MM.1S (cell line): ENCODE measurements around the gene ENOX1.

ENCODE experiments used
- DNase-seq: peaks from one replicate; pipeline ENCODE4 v3.0.0-alpha.2; 2015
- H2AFZ ChIP-seq: fragments of 300-600 bp; sonication (generic); 2 replicates; pipeline ENCODE4 v1.6.0; 2016; ENCODE audit warnings: antibody characterized with exemption, low read length
- H3F3A ChIP-seq: fragments of 300-600 bp; sonication (generic); 2 replicates; pipeline ENCODE4 v1.6.1; 2016; ENCODE audit warnings: mild to moderate bottlenecking, antibody characterized with exemption, low read length, moderate library complexity, mixed read lengths; ENCODE audit not compliant: insufficient read depth
- H3K27ac ChIP-seq: fragments of 300-600 bp; sonication (generic); 2 replicates; pipeline ENCODE4 v1.5.1; 2016; ENCODE audit warnings: mild to moderate bottlenecking, low read length
- H3K27me3 ChIP-seq: fragments of 300-600 bp; sonication (generic); replicated peaks from 2 replicates; pipeline ENCODE4 v1.6.0; 2016; ENCODE audit warnings: low read length; ENCODE audit not compliant: insufficient read depth
- H3K36me3 ChIP-seq: fragments of 300-600 bp; sonication (generic); replicated peaks from 2 replicates; pipeline ENCODE4 v1.6.1; 2016; ENCODE audit warnings: mild to moderate bottlenecking, low read length, mixed read lengths; ENCODE audit not compliant: insufficient read depth
- H3K4me1 ChIP-seq: fragments of 300-600 bp; sonication (generic); 2 replicates; pipeline ENCODE4 v1.6.1; 2016; ENCODE audit warnings: low read length, mixed read lengths
- H3K4me2 ChIP-seq: fragments of 300-600 bp; sonication (generic); 2 replicates; pipeline ENCODE4 v1.6.0; 2016; ENCODE audit warnings: low read depth, low read length
- H3K4me3 ChIP-seq: fragments of 300-600 bp; sonication (generic); 2 replicates; pipeline ENCODE4 v1.5.1; 2016; ENCODE audit warnings: low read length, mixed read lengths
- H3K79me2 ChIP-seq: fragments of 300-600 bp; sonication (generic); 2 replicates; pipeline ENCODE4 v1.6.1; 2016; ENCODE audit warnings: mixed run types, low read length, mixed read lengths
- H3K9ac ChIP-seq: fragments of 300-600 bp; sonication (generic); 2 replicates; pipeline ENCODE4 v1.6.1; 2016; ENCODE audit warnings: low read length, mixed read lengths
- H3K9me2 ChIP-seq: fragments of 300-600 bp; sonication (generic); replicated peaks from 2 replicates; pipeline ENCODE4 v1.6.1; 2016; ENCODE audit warnings: mild to moderate bottlenecking, low read length, mixed read lengths; ENCODE audit not compliant: insufficient read depth
- H3K9me3 ChIP-seq: fragments of 300-600 bp; sonication (generic); replicated peaks from 2 replicates; pipeline ENCODE4 v1.6.1; 2016; ENCODE audit warnings: mild to moderate bottlenecking, low read length, mixed read lengths; ENCODE audit not compliant: insufficient read depth
- H4K20me1 ChIP-seq: fragments of 300-600 bp; sonication (generic); 2 replicates; pipeline ENCODE4 v1.6.1; 2016; ENCODE audit warnings: mild to moderate bottlenecking, low read length, moderate library complexity, mixed read lengths; ENCODE audit not compliant: insufficient read depth
- EZH2 ChIP-seq: fragments of 300-600 bp; sonication (generic); optimal IDR thresholded peaks from 2 replicates; pipeline ENCODE3; 2017; ENCODE audit warnings: low read depth, mild to moderate bottlenecking, antibody characterized with exemption, low read length, mixed read lengths
- EZH2phosphoT487 ChIP-seq: fragments of 300-600 bp; sonication (generic); IDR thresholded peaks from 2 replicates; pipeline ENCODE4 v1.6.1; 2018; ENCODE audit warnings: antibody characterized with exemption, low read length
- TF ChIP-seq, protein P1 (sequence below): fragments of 300-600 bp; sonication (generic); IDR thresholded peaks from 2 replicates; pipeline ENCODE4 v1.5.1; 2016; ENCODE audit warnings: antibody characterized with exemption, low read length, mixed read lengths

ENOX1 gene

DNA sequence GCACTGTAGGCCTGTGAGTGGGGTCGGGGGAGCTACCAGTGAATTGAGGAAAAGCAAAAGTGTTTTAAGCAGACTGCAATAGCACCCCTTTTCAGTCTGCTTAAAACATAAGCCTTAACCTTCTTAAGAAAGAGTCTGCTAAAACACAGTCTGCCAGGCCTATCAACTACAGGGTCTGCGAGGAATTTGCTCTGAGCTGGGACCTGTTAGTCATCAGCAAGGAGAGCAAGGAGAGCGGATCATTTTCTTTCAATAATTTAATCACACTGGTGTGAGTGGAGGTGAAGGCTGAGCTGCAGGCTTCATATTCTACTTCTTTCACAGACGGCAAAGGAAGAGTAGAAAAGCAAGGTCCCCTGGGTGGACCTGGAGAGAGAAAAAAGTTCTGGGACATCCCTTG lies 342.7 kb downstream of the ENOX1 start:
- Histone ChIP-seq H3K4me2 (no peak overlapping the region), H3K9me2 (no peaks in the 10 kb centered on the region), H3K9ac (no peak overlapping the region), H3K36me3 (no peaks in the 10 kb centered on the region), H3K4me1 (no peaks in the 10 kb centered on the region), H3K9me3 (no peaks in the 10 kb centered on the region), H3K27me3 (no peaks in the 10 kb centered on the region), H3K79me2 (no peaks in the 10 kb centered on the region), H2AFZ (no peak overlapping the region), H3F3A (no peaks in the 10 kb centered on the region), H4K20me1 (no peaks in the 10 kb centered on the region), H3K27ac (no peak overlapping the region), H3K4me3 (no peak overlapping the region)
- no peak for DNase-seq
- TF ChIP-seq EZH2phosphoT487 (no peak), EZH2 (no peak)
- TF ChIP-seq, protein P1, sequence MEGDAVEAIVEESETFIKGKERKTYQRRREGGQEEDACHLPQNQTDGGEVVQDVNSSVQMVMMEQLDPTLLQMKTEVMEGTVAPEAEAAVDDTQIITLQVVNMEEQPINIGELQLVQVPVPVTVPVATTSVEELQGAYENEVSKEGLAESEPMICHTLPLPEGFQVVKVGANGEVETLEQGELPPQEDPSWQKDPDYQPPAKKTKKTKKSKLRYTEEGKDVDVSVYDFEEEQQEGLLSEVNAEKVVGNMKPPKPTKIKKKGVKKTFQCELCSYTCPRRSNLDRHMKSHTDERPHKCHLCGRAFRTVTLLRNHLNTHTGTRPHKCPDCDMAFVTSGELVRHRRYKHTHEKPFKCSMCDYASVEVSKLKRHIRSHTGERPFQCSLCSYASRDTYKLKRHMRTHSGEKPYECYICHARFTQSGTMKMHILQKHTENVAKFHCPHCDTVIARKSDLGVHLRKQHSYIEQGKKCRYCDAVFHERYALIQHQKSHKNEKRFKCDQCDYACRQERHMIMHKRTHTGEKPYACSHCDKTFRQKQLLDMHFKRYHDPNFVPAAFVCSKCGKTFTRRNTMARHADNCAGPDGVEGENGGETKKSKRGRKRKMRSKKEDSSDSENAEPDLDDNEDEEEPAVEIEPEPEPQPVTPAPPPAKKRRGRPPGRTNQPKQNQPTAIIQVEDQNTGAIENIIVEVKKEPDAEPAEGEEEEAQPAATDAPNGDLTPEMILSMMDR = no peak

DNA sequence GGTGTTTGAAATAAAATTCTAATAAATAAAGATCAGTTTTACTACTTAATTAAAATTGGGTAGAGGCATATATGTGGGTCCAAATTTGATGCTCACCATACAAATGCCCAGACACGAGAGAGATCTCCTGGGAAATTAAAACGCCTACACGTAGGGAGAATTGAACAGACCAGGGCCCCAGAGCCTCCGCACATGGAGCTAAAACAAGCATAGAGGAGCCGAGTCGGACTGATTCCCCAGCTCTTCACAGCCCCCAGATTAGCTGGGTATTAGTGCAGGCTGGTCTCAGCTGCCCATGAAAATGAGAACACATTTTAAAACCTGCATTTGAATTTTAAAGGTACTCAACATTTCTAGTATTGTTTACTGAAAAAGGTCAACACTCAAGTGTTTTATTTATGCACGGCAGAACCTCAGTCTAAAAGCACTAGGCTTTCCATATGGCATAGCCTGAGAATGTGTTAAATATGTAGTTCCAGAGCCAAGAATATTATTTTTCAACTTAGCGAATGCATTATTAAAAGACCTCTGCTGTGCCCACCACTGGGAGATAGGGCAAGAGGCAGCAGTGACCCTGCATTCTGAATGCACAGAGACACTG lies 344.8 kb downstream of the ENOX1 start:
- no peaks in the 10 kb centered on the region for H3F3A ChIP-seq
- no peaks in the 10 kb centered on the region for H3K36me3 ChIP-seq
- H3K79me2 ChIP-seq = no peaks in the 10 kb centered on the region
- H2AFZ ChIP-seq = no peak overlapping the region
- H3K27me3 ChIP-seq = no peaks in the 10 kb centered on the region
- no peak overlapping the region for H3K4me3 ChIP-seq
- no peaks in the 10 kb centered on the region for H3K4me1 ChIP-seq
- no peak overlapping the region for H3K27ac ChIP-seq
- no peak overlapping the region for H3K4me2 ChIP-seq
- no peaks in the 10 kb centered on the region for H3K9me2 ChIP-seq
- no peak overlapping the region for H3K9ac ChIP-seq
- TF ChIP-seq EZH2 (no peak), EZH2phosphoT487 (no peak)
- TF ChIP-seq, protein P1 = no peak
- DNase-seq = no peak
- no peaks in the 10 kb centered on the region for H3K9me3 ChIP-seq
- H4K20me1 ChIP-seq = no peaks in the 10 kb centered on the region

DNA sequence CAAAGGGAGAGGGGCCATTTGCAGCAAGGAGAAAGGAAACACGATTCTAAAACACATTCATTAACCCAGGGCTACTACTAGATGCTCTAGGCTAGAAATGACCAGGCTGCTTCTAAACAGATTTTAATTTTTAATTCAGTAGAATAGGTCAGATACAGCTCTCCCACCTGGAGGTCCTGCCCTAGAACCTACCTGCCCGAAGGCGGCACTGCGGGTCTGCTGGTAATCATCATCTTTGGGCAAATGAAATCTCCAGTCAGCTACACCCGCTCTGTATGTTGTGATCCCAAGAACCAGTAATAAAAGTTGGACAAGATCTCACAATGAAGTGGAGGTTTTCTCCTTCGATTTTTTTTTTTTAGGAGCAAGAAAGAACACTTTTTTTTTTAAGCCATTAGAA lies 345.3 kb downstream of the ENOX1 start:
- Histone ChIP-seq H3K79me2 (no peaks in the 10 kb centered on the region), H2AFZ (no peak overlapping the region), H3K27ac (no peak overlapping the region), H3K9ac (no peak overlapping the region), H3K9me2 (no peaks in the 10 kb centered on the region), H3K27me3 (no peaks in the 10 kb centered on the region), H4K20me1 (no peaks in the 10 kb centered on the region), H3K36me3 (no peaks in the 10 kb centered on the region), H3K4me2 (no peak overlapping the region), H3F3A (no peaks in the 10 kb centered on the region), H3K4me1 (no peaks in the 10 kb centered on the region), H3K4me3 (no peak overlapping the region), H3K9me3 (no peaks in the 10 kb centered on the region)
- no peak for TF ChIP-seq EZH2
- TF ChIP-seq, protein P1 = no peak
- TF ChIP-seq EZH2phosphoT487 = no peak
- DNase-seq = no peak
